GM12878 (cell line): Measurements from ENCODE around the gene RMND5A. TPM values are rescaled to one million over a fixed set of nuclear protein-coding genes. Genes with fewer than 3 reads are reported as not detected.
"Not testable (repeated sequence)": the region's sequence is repeated elsewhere in the genome, so short reads cannot be mapped to it uniquely, and the experiment has no call there.

Experiments
- ATAC-seq: fragments of 200-7000 bp; cut with Tn5 transposase; 3 replicates; pipeline ENCODE4 v1.9.1; 2020; ENCODE audit warnings: mild to moderate bottlenecking, moderate library complexity
- BruUV-seq: library from RNA; stranded (reverse); fragments of 400-500 nt; replicated peaks from 2 replicates; lab custom pipeline; 2021; lab: Mats Ljungman, UMichigan
- CTCF ChIA-PET: fragments of 300-600 bp; sonication (Branson Sonifier 250); formaldehyde crosslinking; extraction: SDS; loops from one replicate; lab custom pipeline; 2021; ENCODE audit warnings: inconsistent platforms; lab: Yijun Ruan, JAX
- POLR2A ChIA-PET: fragments of 350-600 bp; formaldehyde crosslinking; extraction: SDS; loops from one replicate; lab custom pipeline; 2021; ENCODE audit warnings: inconsistent platforms; lab: Charles Lee
- RAD21 ChIA-PET: fragments of 300-600 bp; sonication (Branson Sonifier 250); formaldehyde crosslinking; loops from one replicate; lab custom pipeline; 2023; ENCODE audit warnings: antibody characterized with exemption; ENCODE audit not compliant: unreplicated experiment; lab: Charles Lee
- SMC1A ChIA-PET: fragments of 300-600 bp; sonication (Branson Sonifier 250); formaldehyde crosslinking; loops from one replicate; lab custom pipeline; 2023; ENCODE audit not compliant: unreplicated experiment, uncharacterized antibody; lab: Charles Lee
- DNase-seq: peaks from one replicate; pipeline ENCODE4 v3.0.0-alpha.2; 2011; ENCODE audit warnings: low read depth, low spot score
- FAIRE-seq: peaks from 3 replicates; lab custom pipeline; 2011; peaks lifted over from hg19 to GRCh38; lab: Jason Lieb, UNC
- H2AFZ ChIP-seq: 2 replicates; pipeline ENCODE4 v1.6.0; 2011; ENCODE audit warnings: low read depth, low read length, control low read depth; ENCODE audit not compliant: control insufficient read depth
- H3K27ac ChIP-seq: 2 replicates; pipeline ENCODE4 v1.5.1; 2011; ENCODE audit warnings: control low read depth; ENCODE audit not compliant: control insufficient read depth, insufficient read depth
- H3K27me3 ChIP-seq, 2 experiments: replicated peaks in 1 of 2; 2 replicates each; pipeline versions ENCODE4 v1.6.0 to v1.6.1; 2011; ENCODE audit warnings: low read length in 1 of 2; ENCODE audit not compliant: control insufficient read depth in 2 of 2, insufficient read depth in 2 of 2
- H3K36me3 ChIP-seq, 2 experiments: 2 replicates each; pipeline ENCODE4 v1.5.1; 2011; ENCODE audit warnings: low read length in 1 of 2; ENCODE audit not compliant: control insufficient read depth in 2 of 2, insufficient read depth in 2 of 2
- H3K4me1 ChIP-seq: 2 replicates; pipeline ENCODE4 v1.6.1; 2011; ENCODE audit warnings: mild to moderate bottlenecking, low read length, moderate library complexity, mixed read lengths; ENCODE audit not compliant: control insufficient read depth, insufficient read depth
- H3K4me2 ChIP-seq: 2 replicates; pipeline ENCODE4 v1.6.0; 2011; ENCODE audit warnings: control low read depth; ENCODE audit not compliant: control insufficient read depth, insufficient read depth
- H3K4me3 ChIP-seq: fragments of 200-600 bp; sonication (generic); 2 replicates; pipeline ENCODE4 v1.5.1; 2016
- H3K79me2 ChIP-seq: 2 replicates; pipeline ENCODE4 v1.6.0; 2011; ENCODE audit warnings: low read length; ENCODE audit not compliant: control insufficient read depth, insufficient read depth
- H3K9ac ChIP-seq: 2 replicates; pipeline ENCODE4 v1.8.0; 2011; ENCODE audit warnings: low read length, control low read depth, mixed read lengths; ENCODE audit not compliant: control insufficient read depth, insufficient read depth
- H3K9me3 ChIP-seq: replicated peaks from 3 replicates; pipeline ENCODE4 v1.5.1; 2011; ENCODE audit warnings: mild to moderate bottlenecking, low read length; ENCODE audit not compliant: control insufficient read depth, insufficient read depth
- H4K20me1 ChIP-seq: 2 replicates; pipeline ENCODE4 v1.6.0; 2011; ENCODE audit not compliant: control insufficient read depth, insufficient read depth
- WGBS: methylation state at CpG from one replicate; pipeline ENCODE4 v1.1.6; 2016; ENCODE audit warnings: low lambda C conversion rate; ENCODE audit not compliant: insufficient replicate concordance, insufficient coverage; ENCODE audit errors: missing lambda C conversion rate; 5-methylcytosine and 5-hydroxymethylcytosine counted together
- in situ Hi-C: fragments of 300-500 bp; cut with MboI; formaldehyde crosslinking; loops from 9 replicates; pipeline ENCODE4 v1.14.3; 2018; ENCODE audit warnings: mixed read lengths
- intact Hi-C: fragments of 100-400 bp; cut with micrococcal nuclease; formaldehyde crosslinking; loops from one replicate; pipeline ENCODE4 v1.14.2; 2022; ENCODE audit not compliant: unreplicated experiment
- polyA plus RNA-seq, 11 experiments: library from polyadenylated mRNA; depleted of rRNA in 4 of 11; unstranded in 6 of 11; stranded (reverse) in 5 of 11; fragments of >200 nt; fragmentation: Nextera tagmentation in 4 of 11; fragmentation: Illumina TruSeq in 1 of 11; extraction: Ambion mirVana in 4 of 11; extraction: Trizol in 1 of 11; gene quantifications; 1 replicate in 1 of 11; 2 replicates in 10 of 11; pipeline versions ENCODE4 v1.2.1 to v1.2.3, GENCODE V29; 2011 to 2016; ENCODE audit warnings: inconsistent platforms in 2 of 11, missing spikeins in 2 of 11, low read depth in 1 of 11
- total RNA-seq, 4 experiments: library from RNA; depleted of rRNA in 3 of 4; stranded (reverse); fragments of >200 nt in 3 of 4; fragmentation: Illumina TruSeq in 1 of 4; extraction: Trizol in 1 of 4; gene quantifications; 2 replicates each; pipeline versions ENCODE4 v1.2.1 to v1.2.3, GENCODE V29; 2013 to 2021

RMND5A gene
- total and polyA plus RNA-seq, 10 of the 15 experiments (the other 5 are each of a cell fraction or from before 2014, with no cell fraction given), result 8.3 to 33.6 (median 23.2) TPM

DNA sequence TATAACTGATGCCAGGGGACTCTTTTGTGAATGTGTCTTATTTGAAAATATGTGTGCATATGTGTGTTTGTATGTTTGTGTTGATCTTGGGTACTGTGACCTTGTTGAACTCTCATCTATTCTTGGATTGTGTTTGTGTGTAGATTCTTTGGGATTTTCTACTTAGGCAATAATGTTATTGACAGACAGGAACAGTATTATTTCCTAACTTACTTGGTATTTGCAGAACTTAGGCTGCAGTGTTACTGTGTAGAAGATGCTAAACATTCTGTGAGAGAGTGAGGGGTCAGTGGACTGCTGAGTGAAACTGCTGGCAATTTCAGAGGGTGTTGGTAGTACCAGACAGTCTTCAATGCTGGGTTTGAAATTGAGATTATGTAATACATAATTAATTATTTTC, 12.7 kb downstream of the RMND5A start:
- DNase-seq, H2AFZ ChIP-seq, in situ Hi-C loops, H3K79me2 ChIP-seq, FAIRE-seq, SMC1A ChIA-PET, H3K9me3 ChIP-seq, H3K36me3 ChIP-seq, ATAC-seq, RAD21 ChIA-PET, H3K4me3 ChIP-seq, H3K4me2 ChIP-seq, H3K27ac ChIP-seq, H3K27me3 ChIP-seq, intact Hi-C loops, H3K9ac ChIP-seq, CTCF ChIA-PET, POLR2A ChIA-PET, H4K20me1 ChIP-seq, BruUV-seq, H3K4me1 ChIP-seq: not testable (repeated sequence)

DNA sequence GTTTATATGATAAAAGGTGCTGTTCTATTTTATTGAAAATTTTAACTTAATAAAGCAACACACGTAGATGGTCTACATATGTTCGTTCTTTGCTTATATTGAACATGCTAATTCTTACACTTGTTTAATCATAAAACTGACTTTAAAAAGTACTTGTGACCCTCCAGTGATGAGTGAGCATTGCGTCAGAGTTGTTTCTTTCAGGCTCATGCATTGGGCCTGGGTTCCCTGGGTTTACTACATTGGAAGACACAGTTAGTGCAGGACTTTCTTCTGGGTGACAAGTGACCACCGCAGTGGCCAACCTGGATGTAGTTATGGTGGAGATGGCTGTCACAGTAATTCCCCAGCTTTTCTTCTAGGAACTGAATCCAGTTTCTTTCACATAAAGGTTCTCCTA, 13.4 kb downstream of the RMND5A start:
- RAD21 ChIA-PET, H3K27me3 ChIP-seq, CTCF ChIA-PET, H3K4me3 ChIP-seq, H3K36me3 ChIP-seq, H3K27ac ChIP-seq, DNase-seq, ATAC-seq, H3K4me2 ChIP-seq, intact Hi-C loops, BruUV-seq, H2AFZ ChIP-seq, FAIRE-seq, H3K9ac ChIP-seq, H3K4me1 ChIP-seq, POLR2A ChIA-PET, SMC1A ChIA-PET, in situ Hi-C loops, H3K9me3 ChIP-seq, H4K20me1 ChIP-seq, H3K79me2 ChIP-seq: not testable (repeated sequence)
- WGBS, result no CpG with 5 or more reads among the region's 4 CpGs

DNA sequence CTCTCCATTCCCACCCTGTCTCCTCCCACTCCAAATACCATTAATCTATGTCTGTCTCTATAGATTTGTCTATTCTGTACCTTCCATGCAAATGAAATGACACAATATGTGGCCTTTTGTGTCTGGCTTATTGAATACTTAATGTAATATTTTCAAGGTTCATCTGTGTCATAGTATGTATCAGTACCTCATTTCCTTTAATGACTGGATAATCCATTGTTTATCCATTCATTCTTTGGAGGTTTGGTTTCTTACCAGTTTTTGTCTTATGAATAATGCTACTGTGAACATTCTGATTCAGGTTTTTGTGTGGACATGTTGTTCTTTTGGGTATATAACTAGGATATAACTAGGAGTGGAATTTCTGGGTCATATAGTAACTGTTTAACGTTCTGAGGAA, 14.8 kb downstream of the RMND5A start:
- H3K27ac ChIP-seq, H3K27me3 ChIP-seq, intact Hi-C loops, H3K36me3 ChIP-seq, CTCF ChIA-PET, H4K20me1 ChIP-seq, ATAC-seq, FAIRE-seq, BruUV-seq, H3K4me1 ChIP-seq, POLR2A ChIA-PET, H3K79me2 ChIP-seq, H2AFZ ChIP-seq, RAD21 ChIA-PET, H3K4me3 ChIP-seq, H3K4me2 ChIP-seq, H3K9ac ChIP-seq, in situ Hi-C loops, H3K9me3 ChIP-seq, DNase-seq, SMC1A ChIA-PET: not testable (repeated sequence)
- no CpG with 5 or more reads among the region's 1 CpG for WGBS

DNA sequence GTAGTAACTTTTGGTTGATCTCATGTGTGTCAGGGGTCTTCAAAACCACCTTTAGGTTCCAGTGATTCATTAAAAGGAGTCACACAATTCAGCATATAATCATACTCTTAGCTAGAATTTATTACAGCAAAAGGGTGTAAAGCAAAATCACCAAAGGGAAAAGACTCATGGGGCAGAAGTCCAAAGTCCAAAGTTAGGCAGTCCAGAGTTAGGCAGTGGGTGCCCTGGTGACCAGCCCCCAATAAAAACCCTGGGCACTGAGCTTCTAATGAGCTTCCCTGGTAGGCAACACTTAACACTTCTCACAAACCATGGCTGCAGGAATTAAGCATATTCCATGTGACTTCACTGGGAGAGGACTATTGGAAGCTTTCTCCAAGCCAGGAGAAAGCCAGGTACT, 19.4 kb downstream of the RMND5A start:
- FAIRE-seq, intact Hi-C loops, CTCF ChIA-PET, H3K4me1 ChIP-seq, in situ Hi-C loops, BruUV-seq, H3K27me3 ChIP-seq, ATAC-seq, H2AFZ ChIP-seq, H4K20me1 ChIP-seq, H3K36me3 ChIP-seq, H3K4me2 ChIP-seq, H3K79me2 ChIP-seq, H3K9ac ChIP-seq, RAD21 ChIA-PET, H3K4me3 ChIP-seq, POLR2A ChIA-PET, H3K9me3 ChIP-seq, H3K27ac ChIP-seq, SMC1A ChIA-PET, DNase-seq: not testable (repeated sequence)
